Uterus (tissue), 2 donors: ENCODE measurements around the gene BCAR1.

Source experiments
- CTCF ChIP-seq, 4 experiments: fragments of 200-600 bp in 2 of 4; fragments of 450-650 bp in 2 of 4; sonication (generic) in 2 of 4; IDR thresholded peaks; one replicate each; pipeline ENCODE4 v1.5.1; 2016 to 2019; ENCODE audit warnings: antibody characterized with exemption in 4 of 4, mild to moderate bottlenecking in 2 of 4, moderate library complexity in 1 of 4
- POLR2A ChIP-seq, 2 donors: fragments of 450-650 bp; IDR thresholded peaks; one replicate each; pipeline ENCODE4 v1.6.1; 2016; ENCODE audit warnings: antibody characterized with exemption in 2 of 2, mild to moderate bottlenecking in 1 of 2, moderate library complexity in 1 of 2

GRCh38 chr16:75263291-75263962 is 12.0 kb upstream of the BCAR1 start:
- no peak for TF ChIP-seq CTCF (IDR thresholded peaks at IDR 0.05)
- TF ChIP-seq POLR2A (IDR thresholded peaks at IDR 0.05): no peak
